NK-92 (cell line): ENCODE results near the gene MED12L.
"Not testable (repeated sequence)": the region's sequence is repeated elsewhere in the genome, so short reads cannot be mapped to it uniquely, and the experiment has no call there.

Experiments used
- DNase-seq: peaks from one replicate; lab custom pipeline; 2025; ENCODE audit not compliant: unreplicated experiment; lab: John Stamatoyannopoulos, UW

Gene MED12L

GRCh38 chr3:151242006-151242405, 156.5 kb downstream of the MED12L start:
- not testable (repeated sequence) for DNase-seq

GRCh38 chr3:151248772-151249337, 163.4 kb downstream of the MED12L start:
- DNase-seq, result no peak

- DNase-seq, result no peak
Observed at GRCh38 chr3:151256749-151257148, 171.3 kb downstream of the MED12L start.

GRCh38 chr3:151259664-151260063, 174.2 kb downstream of the MED12L start:
- DNase-seq, result no peak

GRCh38 chr3:151262871-151263525, 177.5 kb downstream of the MED12L start:
- no peak for DNase-seq

- DNase-seq, result no peak
Observed at GRCh38 chr3:151264605-151265004, 179.1 kb downstream of the MED12L start.

GRCh38 chr3:151265166-151265565, 179.7 kb downstream of the MED12L start:
- no peak for DNase-seq

GRCh38 chr3:151265866-151266265, 180.4 kb downstream of the MED12L start:
- DNase-seq, result no peak

GRCh38 chr3:151267066-151267465, 181.6 kb downstream of the MED12L start:
- DNase-seq, result no peak

- DNase-seq, result no peak
Observed at GRCh38 chr3:151268267-151269235, 183.1 kb downstream of the MED12L start.

- DNase-seq, result no peak
Observed at GRCh38 chr3:151269631-151270030, 184.2 kb downstream of the MED12L start.

GRCh38 chr3:151275091-151275490, 189.6 kb downstream of the MED12L start:
- DNase-seq, result no peak

- DNase-seq, result no peak
Observed at GRCh38 chr3:151276038-151276686, 190.7 kb downstream of the MED12L start.

GRCh38 chr3:151276687-151277042, 191.2 kb downstream of the MED12L start:
- no peak for DNase-seq

GRCh38 chr3:151278230-151278629, 192.8 kb downstream of the MED12L start, which contains the start of gene P2RY14:
Gene P2RY14 (minus strand): TSS chr3:151278542. CDS start chr3:151214316, 64,226 bp downstream.
- DNase-seq, result no peak

- no peak for DNase-seq
Observed at GRCh38 chr3:151281671-151282324, 196.3 kb downstream of the MED12L start.

GRCh38 chr3:151282921-151283320, 197.5 kb downstream of the MED12L start:
- DNase-seq, result no peak

- DNase-seq, result no peak
Observed at GRCh38 chr3:151283387-151283786, 197.9 kb downstream of the MED12L start.

GRCh38 chr3:151283907-151284461, 198.5 kb downstream of the MED12L start:
- no peak for DNase-seq

GRCh38 chr3:151285940-151286339, 200.5 kb downstream of the MED12L start:
- no peak for DNase-seq
